Liver (tissue), 3 donors: ENCODE results near the gene CDCA5.

Experiments
- GABPA ChIP-seq, 2 donors: IDR thresholded peaks in 1 of 2; conservative IDR thresholded peaks in 1 of 2; 2 replicates each; pipeline ENCODE4 v1.6.1; 2016; ENCODE audit warnings: antibody characterized with exemption in 2 of 2, mild to moderate bottlenecking in 1 of 2, moderate library complexity in 1 of 2
- HNF4G ChIP-seq: IDR thresholded peaks from 2 replicates; pipeline ENCODE4 v1.6.1; 2016; ENCODE audit warnings: antibody characterized with exemption
- JUND ChIP-seq, 2 donors: IDR thresholded peaks; 2 replicates each; pipeline ENCODE4 v1.6.1; 2016; ENCODE audit warnings: antibody characterized with exemption in 2 of 2
- MAX ChIP-seq: IDR thresholded peaks from 2 replicates; pipeline ENCODE4 v1.6.1; 2016; ENCODE audit warnings: antibody characterized with exemption
- REST ChIP-seq: IDR thresholded peaks from 2 replicates; pipeline ENCODE4 v1.6.1; 2016; ENCODE audit warnings: antibody characterized with exemption, mild to moderate bottlenecking
- TAF1 ChIP-seq: conservative IDR thresholded peaks from 2 replicates; pipeline ENCODE4 v1.6.1; 2016; ENCODE audit warnings: antibody characterized with exemption, mild to moderate bottlenecking
- YY1 ChIP-seq: IDR thresholded peaks from 2 replicates; pipeline ENCODE4 v1.6.1; 2016; ENCODE audit warnings: antibody characterized with exemption, mild to moderate bottlenecking
- ZBTB33 ChIP-seq: IDR thresholded peaks from 2 replicates; pipeline ENCODE4 v1.6.1; 2016; ENCODE audit warnings: antibody characterized with exemption
- TF ChIP-seq, protein P1 (sequence below): fragments of 150-350 bp; IDR thresholded peaks from 2 replicates; pipeline ENCODE4 v1.5.1; 2017; ENCODE audit warnings: improper control_type of control experiment, low read depth, low read length; ENCODE audit not compliant: missing input control
- donor health status: healthy.
- donor health status: healthy.

- TF ChIP-seq, protein P1, sequence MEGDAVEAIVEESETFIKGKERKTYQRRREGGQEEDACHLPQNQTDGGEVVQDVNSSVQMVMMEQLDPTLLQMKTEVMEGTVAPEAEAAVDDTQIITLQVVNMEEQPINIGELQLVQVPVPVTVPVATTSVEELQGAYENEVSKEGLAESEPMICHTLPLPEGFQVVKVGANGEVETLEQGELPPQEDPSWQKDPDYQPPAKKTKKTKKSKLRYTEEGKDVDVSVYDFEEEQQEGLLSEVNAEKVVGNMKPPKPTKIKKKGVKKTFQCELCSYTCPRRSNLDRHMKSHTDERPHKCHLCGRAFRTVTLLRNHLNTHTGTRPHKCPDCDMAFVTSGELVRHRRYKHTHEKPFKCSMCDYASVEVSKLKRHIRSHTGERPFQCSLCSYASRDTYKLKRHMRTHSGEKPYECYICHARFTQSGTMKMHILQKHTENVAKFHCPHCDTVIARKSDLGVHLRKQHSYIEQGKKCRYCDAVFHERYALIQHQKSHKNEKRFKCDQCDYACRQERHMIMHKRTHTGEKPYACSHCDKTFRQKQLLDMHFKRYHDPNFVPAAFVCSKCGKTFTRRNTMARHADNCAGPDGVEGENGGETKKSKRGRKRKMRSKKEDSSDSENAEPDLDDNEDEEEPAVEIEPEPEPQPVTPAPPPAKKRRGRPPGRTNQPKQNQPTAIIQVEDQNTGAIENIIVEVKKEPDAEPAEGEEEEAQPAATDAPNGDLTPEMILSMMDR, result no peak
- TF ChIP-seq TAF1 (no peak), GABPA (IDR thresholded peaks at IDR 0.05 in 1 of 2, conservative IDR thresholded peaks at IDR 0.05 in 1 of 2) (no peak), HNF4G (no peak), ZBTB33 (no peak), REST (no peak), MAX (no peak), JUND (IDR thresholded peaks at IDR 0.05) (no peak), YY1 (no peak)
These were observed 14.6 kb downstream of the CDCA5 start for GRCh38 chr11:65069217-65069616.
